SJSA1 (cell line): ENCODE results near the gene GTF2H2. TPM values are rescaled to one million over a fixed set of nuclear protein-coding genes. Genes with fewer than 3 reads are reported as not detected.
"Not testable (repeated sequence)": the region's sequence is repeated elsewhere in the genome, so short reads cannot be mapped to it uniquely, and the experiment has no call there.

Experiments
- DNase-seq, 2 experiments: peaks; one replicate each; pipeline ENCODE4 v3.0.0-alpha.2; 2015 to 2020; ENCODE audit warnings: low spot score in 2 of 2, low read depth in 1 of 2
- H3K27ac ChIP-seq: fragments of 250-450 bp; sonication (Bioruptor Pico); 2 replicates; pipeline ENCODE4 v1.5.1; 2020; ENCODE audit warnings: mild to moderate bottlenecking, moderate library complexity
- H3K27me3 ChIP-seq: fragments of 250-450 bp; sonication (Bioruptor Pico); replicated peaks from 2 replicates; pipeline ENCODE4 v1.5.1; 2020; ENCODE audit warnings: mild to moderate bottlenecking, moderate library complexity
- H3K36me3 ChIP-seq: fragments of 250-450 bp; sonication (Bioruptor Pico); 2 replicates; pipeline ENCODE4 v1.5.1; 2020; ENCODE audit warnings: mild to moderate bottlenecking
- H3K4me1 ChIP-seq: fragments of 250-450 bp; sonication (Bioruptor Pico); replicated peaks from 2 replicates; pipeline ENCODE4 v1.6.1; 2021; ENCODE audit warnings: mild to moderate bottlenecking
- H3K4me3 ChIP-seq: fragments of 250-450 bp; sonication (Bioruptor Pico); 2 replicates; pipeline ENCODE4 v1.5.1; 2020; ENCODE audit warnings: mild to moderate bottlenecking
- H3K9me3 ChIP-seq: fragments of 250-450 bp; sonication (Bioruptor Pico); replicated peaks from 2 replicates; pipeline ENCODE4 v1.5.1; 2020; ENCODE audit warnings: mild to moderate bottlenecking
- total RNA-seq: library from RNA; depleted of rRNA; stranded (reverse); fragments of >200 nt; shearing (Covaris generic); gene quantifications from 2 replicates; pipeline ENCODE4 v1.2.3, GENCODE V29; 2014; rRNA removed

Gene GTF2H2
- total RNA-seq, 1 experiment from 2014 or later: 41.7 TPM

- not testable (repeated sequence) for H3K27ac ChIP-seq, H3K4me1 ChIP-seq, H3K4me3 ChIP-seq, H3K27me3 ChIP-seq, DNase-seq, H3K9me3 ChIP-seq, H3K36me3 ChIP-seq
Observed at GRCh38 chr5:71044128-71044527, 23.3 kb downstream of the GTF2H2 start.

GRCh38 chr5:71031046-71031776, 36.3 kb downstream of the GTF2H2 start:
- H3K9me3 ChIP-seq, H3K27ac ChIP-seq, DNase-seq, H3K36me3 ChIP-seq, H3K4me3 ChIP-seq, H3K27me3 ChIP-seq, H3K4me1 ChIP-seq: not testable (repeated sequence)

DNA sequence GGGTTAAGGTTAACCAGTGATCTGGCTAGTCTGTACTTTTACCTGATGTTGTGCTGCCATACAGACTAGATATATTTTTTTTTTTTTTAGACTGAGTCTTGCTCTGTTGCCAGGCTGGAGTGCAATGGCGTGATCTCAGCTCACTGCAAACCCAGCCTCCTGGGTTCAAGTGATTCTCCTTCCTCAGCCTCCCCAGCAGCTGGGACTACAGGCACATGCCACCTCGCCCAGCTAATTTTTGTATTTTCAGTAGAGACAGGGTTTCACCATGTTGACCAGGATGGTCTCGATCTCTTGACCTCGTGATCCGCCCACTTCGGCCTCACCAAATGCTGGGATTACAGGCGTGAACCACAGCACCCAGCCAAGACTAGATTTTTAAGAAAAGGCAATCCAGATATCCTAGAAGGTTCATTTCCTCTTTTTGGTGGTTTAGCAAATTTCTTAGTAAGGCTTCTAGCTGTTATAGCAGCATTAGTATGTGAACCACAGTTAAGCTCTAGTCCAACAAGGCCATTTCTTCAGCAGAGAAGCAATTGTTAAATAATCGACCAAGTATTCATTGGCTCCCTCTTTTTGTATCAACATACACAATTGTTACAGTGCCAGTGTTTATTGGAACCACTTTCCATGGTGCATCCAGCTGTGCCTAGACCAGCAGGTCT, 42.1 kb downstream of the GTF2H2 start, which contains the start of gene NAIP:
Gene NAIP (minus strand): TSS at position 51 of the 665 bp plus-strand sequence. CDS start 12,424 bp downstream, outside the sequence.
- H3K9me3 ChIP-seq, H3K36me3 ChIP-seq, H3K4me3 ChIP-seq, DNase-seq, H3K27me3 ChIP-seq, H3K27ac ChIP-seq, H3K4me1 ChIP-seq: not testable (repeated sequence)

GRCh38 chr5:71020643-71021042, 46.8 kb downstream of the GTF2H2 start:
- not testable (repeated sequence) for H3K4me3 ChIP-seq, H3K27ac ChIP-seq, H3K4me1 ChIP-seq, DNase-seq, H3K27me3 ChIP-seq, H3K9me3 ChIP-seq, H3K36me3 ChIP-seq

- not testable (repeated sequence) for H3K36me3 ChIP-seq, H3K27me3 ChIP-seq, DNase-seq, H3K4me3 ChIP-seq, H3K4me1 ChIP-seq, H3K27ac ChIP-seq, H3K9me3 ChIP-seq
Observed at GRCh38 chr5:71018376-71019005, 49.0 kb downstream of the GTF2H2 start.

DNA sequence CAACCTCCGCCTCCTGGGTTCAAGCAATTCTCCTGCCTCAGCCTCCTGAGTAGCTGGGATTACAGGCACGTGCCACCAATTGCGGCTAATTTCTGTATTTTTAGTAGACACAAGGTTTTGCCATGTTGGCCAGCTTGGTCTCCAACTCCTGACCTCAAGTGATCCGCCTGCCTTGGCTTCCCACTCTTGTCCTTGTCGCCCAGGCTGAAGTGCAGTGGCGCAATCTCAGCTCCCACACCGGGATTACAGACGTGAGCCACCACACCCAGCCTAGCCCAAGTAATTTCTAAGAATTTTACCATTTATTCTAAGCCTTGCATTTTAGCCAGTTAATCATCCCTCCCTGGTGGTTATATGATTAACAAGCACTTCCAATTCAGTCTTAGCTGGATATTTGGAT, 53.3 kb downstream of the GTF2H2 start:
- no peak for DNase-seq
- Histone ChIP-seq H3K27me3 (no peaks in the 10 kb centered on the region), H3K27ac (no peak overlapping the region), H3K9me3 (0 out of 2 replicates have a peak, but pooled peaks cover 2% of the 10 kb centered on the region), H3K4me3 (no peak overlapping the region), H3K36me3 (no peaks in the 10 kb centered on the region), H3K4me1 (no peaks in the 10 kb centered on the region)

GRCh38 chr5:71013575-71013974, 53.9 kb downstream of the GTF2H2 start:
- H3K4me1 ChIP-seq: no peaks in the 10 kb centered on the region
- H3K27me3 ChIP-seq: no peaks in the 10 kb centered on the region
- 0 out of 2 replicates have a peak, but pooled peaks cover 2% of the 10 kb centered on the region for H3K9me3 ChIP-seq
- DNase-seq: no peak
- no peak overlapping the region for H3K27ac ChIP-seq
- no peaks in the 10 kb centered on the region for H3K36me3 ChIP-seq
- H3K4me3 ChIP-seq: no peak overlapping the region

DNA sequence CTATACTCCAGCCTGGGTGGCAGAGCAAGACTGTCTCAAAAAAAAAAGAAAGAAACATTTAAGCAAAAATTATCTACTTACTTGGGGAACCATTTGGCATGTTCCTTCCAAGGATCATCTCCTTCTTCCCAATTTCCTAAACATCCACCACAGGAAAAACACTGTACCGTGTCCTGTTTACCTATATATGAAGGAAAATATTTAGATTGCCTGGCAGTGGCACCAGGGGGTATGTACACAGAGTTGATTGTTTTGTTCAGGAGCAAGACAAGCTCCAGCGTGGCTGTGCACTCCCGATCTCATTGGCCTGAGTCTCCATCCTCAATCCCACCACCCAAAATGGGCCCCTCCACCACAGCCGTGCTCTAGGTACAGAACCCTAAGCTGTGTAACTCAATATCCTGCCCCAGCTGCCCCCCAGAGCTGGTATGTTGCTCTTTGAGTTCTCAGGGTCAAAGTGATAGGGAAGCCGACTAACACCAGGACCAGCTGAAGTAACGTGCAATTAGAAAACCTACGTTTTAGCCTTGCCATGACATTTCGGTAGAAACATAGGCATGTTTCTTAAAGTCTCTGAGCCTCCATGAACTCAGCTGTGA, 56.2 kb downstream of the GTF2H2 start:
- Histone ChIP-seq H3K9me3 (0 out of 2 replicates have a peak, but pooled peaks cover 2% of the 10 kb centered on the region), H3K27ac (no peak overlapping the region), H3K4me3 (no peak overlapping the region), H3K36me3 (no peaks in the 10 kb centered on the region), H3K27me3 (no peaks in the 10 kb centered on the region), H3K4me1 (no peaks in the 10 kb centered on the region)
- no peak for DNase-seq

GRCh38 chr5:71006983-71007382, 60.5 kb downstream of the GTF2H2 start:
- not testable (repeated sequence) for H3K36me3 ChIP-seq, H3K9me3 ChIP-seq, H3K27me3 ChIP-seq, DNase-seq, H3K4me3 ChIP-seq, H3K4me1 ChIP-seq, H3K27ac ChIP-seq

Other genes with a start within 250 kb of the GTF2H2 start
- gene SERF1A, start 167.0 kb downstream of the GTF2H2 start, total RNA-seq: 1.6 and 5.9 TPM in 2 replicates
- 93.4 and 103 TPM in 2 replicates for gene SMN1, start 142.6 kb downstream of the GTF2H2 start, total RNA-seq
- 4.2 and 5.6 TPM in 2 replicates for gene NAIP, start 42.3 kb downstream of the GTF2H2 start, total RNA-seq